HG02885 (cell line): ENCODE measurements around the gene SLC48A1.

ENCODE experiments used
- ATAC-seq: cut with Tn5 transposase; IDR thresholded peaks from one replicate; pipeline ENCODE4 v1.9.1; 2021; ENCODE audit warnings: mild to moderate bottlenecking; ENCODE audit not compliant: unreplicated experiment, poor library complexity

Gene SLC48A1

GRCh38 chr12:47743311-47743860 lies 29.7 kb upstream of the SLC48A1 start:
- ATAC-seq, result no peak

- ATAC-seq, result no peak
These were observed 28.9 kb upstream of the SLC48A1 start for GRCh38 chr12:47744005-47744651.

GRCh38 chr12:47744778-47745436 lies 28.1 kb upstream of the SLC48A1 start:
- ATAC-seq, result no peak

- no peak for ATAC-seq
These were observed 27.5 kb upstream of the SLC48A1 start for GRCh38 chr12:47745485-47746041.

- no peak for ATAC-seq
These were observed 27.0 kb upstream of the SLC48A1 start for GRCh38 chr12:47746073-47746472.

- ATAC-seq, result no peak
These were observed 26.5 kb upstream of the SLC48A1 start for GRCh38 chr12:47746523-47746922.

GRCh38 chr12:47747126-47747525 lies 25.9 kb upstream of the SLC48A1 start:
- ATAC-seq, result no peak

- no peak for ATAC-seq
These were observed 25.2 kb upstream of the SLC48A1 start for GRCh38 chr12:47747596-47748506.

GRCh38 chr12:47748507-47748828 lies 24.6 kb upstream of the SLC48A1 start:
- no peak for ATAC-seq

GRCh38 chr12:47748899-47749298 lies 24.1 kb upstream of the SLC48A1 start:
- no peak for ATAC-seq

GRCh38 chr12:47750229-47750798 lies 22.7 kb upstream of the SLC48A1 start:
- ATAC-seq, result no peak

- ATAC-seq, result no peak
These were observed 22.0 kb upstream of the SLC48A1 start for GRCh38 chr12:47750916-47751470.

GRCh38 chr12:47751561-47751960 lies 21.5 kb upstream of the SLC48A1 start:
- ATAC-seq, result no peak

- no peak for ATAC-seq
These were observed 20.9 kb upstream of the SLC48A1 start for GRCh38 chr12:47752121-47752520.

GRCh38 chr12:47752552-47752951 lies 20.5 kb upstream of the SLC48A1 start:
- ATAC-seq, result no peak

- ATAC-seq, result no peak
These were observed 19.7 kb upstream of the SLC48A1 start for GRCh38 chr12:47753021-47754001.

GRCh38 chr12:47754126-47754525 lies 18.9 kb upstream of the SLC48A1 start:
- ATAC-seq, result no peak

- ATAC-seq, result peak; percentile 16
These were observed 18.2 kb upstream of the SLC48A1 start for GRCh38 chr12:47754881-47755280.
